ENCODE results near the gene ZNF653. TPM values are rescaled to one million over a fixed set of nuclear protein-coding genes. Genes with fewer than 3 reads are reported as not detected.
A peak's percentile ranks its signal among the peaks of the same experiment; 100 is the strongest.

Gene ZNF653
- total and polyA plus RNA-seq, 9 of the 15 experiments (the other 6 are each of a cell fraction or from before 2014, with no cell fraction given): 1.6 to 8.0 (median 4.2) TPM; not detected in 2

DNA sequence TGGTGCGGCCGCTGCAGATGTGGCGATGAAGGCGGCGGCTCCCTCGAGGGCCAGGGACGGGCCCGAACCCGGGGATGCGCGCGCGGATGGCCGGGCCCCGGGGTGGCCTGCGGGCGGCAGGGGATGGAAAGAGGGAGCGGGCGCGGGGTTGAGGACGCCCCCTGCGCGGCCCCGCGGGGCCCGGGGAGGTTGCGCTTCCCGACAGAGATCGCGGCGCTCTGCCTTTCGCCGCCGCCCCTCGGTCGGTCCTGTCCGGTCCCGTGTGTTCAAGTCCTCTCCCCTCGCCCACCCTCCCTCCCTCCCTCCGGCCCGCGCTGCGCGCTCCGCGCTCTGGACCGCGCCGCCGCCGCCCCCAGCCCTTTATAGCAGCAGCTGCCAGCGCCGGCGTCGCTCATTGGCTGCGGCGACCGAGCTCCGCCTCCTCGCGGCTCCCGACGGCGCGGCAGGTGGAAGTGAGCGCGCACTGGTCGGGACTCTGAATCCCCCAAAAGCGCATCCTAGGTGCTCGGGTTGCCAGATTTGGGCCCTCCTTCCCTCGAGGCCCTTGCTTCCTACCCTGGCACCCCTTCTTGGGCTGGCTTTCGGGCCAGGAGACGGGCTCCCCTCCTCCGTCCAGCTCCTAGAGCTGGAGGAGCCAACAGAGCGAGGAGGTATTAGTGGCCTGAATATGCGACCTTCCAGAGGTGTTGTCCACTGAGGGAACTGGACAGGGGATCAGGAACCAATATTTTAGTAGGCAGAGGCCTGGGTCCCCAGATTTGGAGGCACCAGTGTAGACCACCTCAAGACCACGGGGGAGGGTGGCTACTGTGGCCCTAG lies 24.7 kb downstream of the ZNF653 start, which contains the start of gene ELAVL3:
ELAVL3 (minus strand) TSS at position 332 of the 819 bp plus-strand sequence. CDS start 438 bp downstream, outside the sequence.
- Histone ChIP-seq H3K9me3 (replicated peaks; ENCODE audit: control insufficient read depth, insufficient read depth, low read depth, low read length) (no peaks in the 10 kb centered on the region), H3K27me3 (ENCODE audit: control insufficient read depth in 2 of 2, insufficient read depth in 2 of 2, low read length in 2 of 2) (no peaks in the 10 kb centered on the region; a peak in 1 of 5 replicates), H2AFZ (ENCODE audit: low read depth, low read length) (peak within 1 kb of the TSS; percentile 87; the same call in 1 of the 2 replicates), H3K4me3 (peak within 1 kb of the TSS; percentile 39; the same call in 1 of the 2 replicates), H3K79me2 (ENCODE audit: control insufficient read depth, insufficient read depth, low read length) (no peaks in the 10 kb centered on the region), H3K4me1 (replicated peaks in 1 of 2; ENCODE audit: control insufficient read depth in 2 of 2, insufficient read depth in 2 of 2, low read length in 2 of 2) (peaks cover 9 to 59% of the 10 kb centered on the region in 2 experiments; a peak in 4 of 5 replicates), H3K9me1 (ENCODE audit: control insufficient read depth, insufficient read depth, low read length) (no peaks in the 10 kb centered on the region), H3K9ac (ENCODE audit: insufficient read depth in 1 of 2, low read depth in 2 of 2, low read length in 2 of 2) (no peak within 1 kb of the TSS), H3K4me2 (ENCODE audit: insufficient read depth, low read length) (peak within 1 kb of the TSS; percentile 51), H3K36me3 (ENCODE audit: control insufficient read depth, insufficient read depth, low read length) (no peaks in the 10 kb centered on the region), H4K20me1 (replicated peaks; ENCODE audit: control insufficient read depth, insufficient read depth, low read length) (no peaks in the 10 kb centered on the region; the same call in 1 of the 2 replicates), H3K27ac (ENCODE audit: extremely low read depth, low read depth, low read length) (no peak within 1 kb of the TSS)
- WGBS (ENCODE audit: insufficient coverage, low coverage, missing lambda C conversion rate): 41% methylated on average over 22 of the region's 77 CpGs
- intact Hi-C loops (cut with micrococcal nuclease) (loop anchor here (5.0 to 10.0 kb wide), 2 partner anchors 99 to 186 kb away; partner anchors contain the start of genes EPOR and TSPAN16), in situ Hi-C loops (cut with MboI) (no loop called here)
- no peak for TF ChIP-seq ARID1B (IDR thresholded peaks at IDR 0.05)
- TF ChIP-seq, protein P1, sequence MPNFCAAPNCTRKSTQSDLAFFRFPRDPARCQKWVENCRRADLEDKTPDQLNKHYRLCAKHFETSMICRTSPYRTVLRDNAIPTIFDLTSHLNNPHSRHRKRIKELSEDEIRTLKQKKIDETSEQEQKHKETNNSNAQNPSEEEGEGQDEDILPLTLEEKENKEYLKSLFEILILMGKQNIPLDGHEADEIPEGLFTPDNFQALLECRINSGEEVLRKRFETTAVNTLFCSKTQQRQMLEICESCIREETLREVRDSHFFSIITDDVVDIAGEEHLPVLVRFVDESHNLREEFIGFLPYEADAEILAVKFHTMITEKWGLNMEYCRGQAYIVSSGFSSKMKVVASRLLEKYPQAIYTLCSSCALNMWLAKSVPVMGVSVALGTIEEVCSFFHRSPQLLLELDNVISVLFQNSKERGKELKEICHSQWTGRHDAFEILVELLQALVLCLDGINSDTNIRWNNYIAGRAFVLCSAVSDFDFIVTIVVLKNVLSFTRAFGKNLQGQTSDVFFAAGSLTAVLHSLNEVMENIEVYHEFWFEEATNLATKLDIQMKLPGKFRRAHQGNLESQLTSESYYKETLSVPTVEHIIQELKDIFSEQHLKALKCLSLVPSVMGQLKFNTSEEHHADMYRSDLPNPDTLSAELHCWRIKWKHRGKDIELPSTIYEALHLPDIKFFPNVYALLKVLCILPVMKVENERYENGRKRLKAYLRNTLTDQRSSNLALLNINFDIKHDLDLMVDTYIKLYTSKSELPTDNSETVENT (CRISPR knock-in tag; IDR thresholded peaks at IDR 0.05): 0 out of 2 replicates have a peak, but pooled peaks have one; percentile 33
- TF ChIP-seq NCOA6 (IDR thresholded peaks at IDR 0.05): no peak
- TF ChIP-seq HDAC1 (IDR thresholded peaks at IDR 0.05): no peak
- no peak for TF ChIP-seq TBL1XR1 (IDR thresholded peaks at IDR 0.05; ENCODE audit: low read length in 2 of 2)
- CTCF ChIA-PET (ENCODE audit: low intra/inter-chr PET ratio): no interaction called here
- BruUV-seq (replicated peaks): no TSS peak
- no peak for FAIRE-seq
- ATAC-seq: no peak
- POLR2A ChIA-PET: no interaction called here
- peak in 1 of 4 experiments; percentile 5 for DNase-seq (ENCODE audit: extremely low read depth in 1 of 4, low spot score in 3 of 4)

All from K562 (cell line).